ENCODE data around the gene ATF4.
"Not testable (repeated sequence)": the region's sequence is repeated elsewhere in the genome, so short reads cannot be mapped to it uniquely, and the experiment has no call there.

Gene ATF4

DNA sequence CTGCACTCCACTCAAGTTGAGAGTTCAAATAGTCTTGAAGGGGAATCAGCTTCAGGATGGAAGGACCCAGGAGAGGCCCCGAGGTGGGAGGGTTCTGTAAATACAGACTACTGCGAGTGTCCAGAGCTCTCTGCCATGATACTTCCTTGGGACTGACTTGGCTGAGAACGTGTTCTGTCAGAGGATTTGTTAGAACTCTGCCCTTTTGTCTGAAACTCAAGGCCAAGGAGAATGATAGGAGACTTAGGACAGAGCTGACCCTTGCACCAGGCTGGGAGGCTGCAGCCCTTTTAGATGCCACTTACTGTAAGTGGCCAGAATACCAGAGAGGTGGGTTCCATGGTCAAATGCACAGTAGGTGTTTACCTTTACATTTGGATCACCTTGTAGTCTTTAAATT lies 2.9 kb upstream of the ATF4 start:
- no peak for DNase-seq (ENCODE audit: low read depth)
- H3K4me3 ChIP-seq (ENCODE audit: low read depth, low read length) = no peak overlapping the region
- TF ChIP-seq, protein P1, sequence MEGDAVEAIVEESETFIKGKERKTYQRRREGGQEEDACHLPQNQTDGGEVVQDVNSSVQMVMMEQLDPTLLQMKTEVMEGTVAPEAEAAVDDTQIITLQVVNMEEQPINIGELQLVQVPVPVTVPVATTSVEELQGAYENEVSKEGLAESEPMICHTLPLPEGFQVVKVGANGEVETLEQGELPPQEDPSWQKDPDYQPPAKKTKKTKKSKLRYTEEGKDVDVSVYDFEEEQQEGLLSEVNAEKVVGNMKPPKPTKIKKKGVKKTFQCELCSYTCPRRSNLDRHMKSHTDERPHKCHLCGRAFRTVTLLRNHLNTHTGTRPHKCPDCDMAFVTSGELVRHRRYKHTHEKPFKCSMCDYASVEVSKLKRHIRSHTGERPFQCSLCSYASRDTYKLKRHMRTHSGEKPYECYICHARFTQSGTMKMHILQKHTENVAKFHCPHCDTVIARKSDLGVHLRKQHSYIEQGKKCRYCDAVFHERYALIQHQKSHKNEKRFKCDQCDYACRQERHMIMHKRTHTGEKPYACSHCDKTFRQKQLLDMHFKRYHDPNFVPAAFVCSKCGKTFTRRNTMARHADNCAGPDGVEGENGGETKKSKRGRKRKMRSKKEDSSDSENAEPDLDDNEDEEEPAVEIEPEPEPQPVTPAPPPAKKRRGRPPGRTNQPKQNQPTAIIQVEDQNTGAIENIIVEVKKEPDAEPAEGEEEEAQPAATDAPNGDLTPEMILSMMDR (IDR thresholded peaks at IDR 0.05; ENCODE audit: low read depth, low read length) = no peak
- TF ChIP-seq POLR2A (IDR thresholded peaks at IDR 0.05; ENCODE audit: extremely low read depth, insufficient read length) (no peak), MYC (IDR thresholded peaks at IDR 0.05; ENCODE audit: low read depth, low read length) (no peak)
- TF ChIP-seq, protein P2, sequence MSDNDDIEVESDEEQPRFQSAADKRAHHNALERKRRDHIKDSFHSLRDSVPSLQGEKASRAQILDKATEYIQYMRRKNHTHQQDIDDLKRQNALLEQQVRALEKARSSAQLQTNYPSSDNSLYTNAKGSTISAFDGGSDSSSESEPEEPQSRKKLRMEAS (IDR thresholded peaks at IDR 0.05; ENCODE audit: low read depth, low read length) = no peak

DNA sequence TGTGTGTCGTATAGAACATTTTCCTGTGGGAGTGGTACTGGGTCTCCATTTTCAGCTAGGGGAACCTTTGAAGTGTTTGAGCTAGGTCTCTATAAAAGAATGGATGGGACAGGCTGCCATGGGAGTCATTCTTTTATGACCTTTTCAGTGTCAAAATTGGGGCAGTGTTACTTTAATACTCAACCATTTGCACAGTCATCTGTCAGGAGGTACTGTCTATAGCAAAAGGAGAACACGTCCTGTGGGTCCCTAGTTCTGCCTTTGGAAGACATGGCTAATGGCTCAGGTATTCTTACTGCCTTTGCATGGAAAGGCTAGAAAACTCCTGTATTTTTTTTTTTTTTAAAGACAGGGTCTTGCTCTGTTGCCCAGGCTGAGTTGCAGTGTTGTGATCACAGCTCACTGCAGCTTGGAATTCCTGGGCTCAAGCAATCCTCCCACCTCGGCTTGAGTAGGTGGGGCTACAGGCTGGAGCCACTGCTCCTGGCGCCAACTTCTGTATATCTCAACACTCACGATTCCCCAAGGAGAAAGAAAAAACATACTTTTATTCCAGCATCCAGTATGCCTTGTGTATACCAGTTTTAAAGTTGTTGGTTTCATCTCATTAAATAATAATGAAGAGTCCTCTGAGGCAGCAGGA lies 2.1 kb upstream of the ATF4 start:
- peak overlapping the region; percentile 79 for H3K4me3 ChIP-seq (ENCODE audit: low read depth, low read length)
- TF ChIP-seq POLR2A (IDR thresholded peaks at IDR 0.05; ENCODE audit: extremely low read depth, insufficient read length) = no peak
- no peak for TF ChIP-seq MYC (IDR thresholded peaks at IDR 0.05; ENCODE audit: low read depth, low read length)
- TF ChIP-seq, protein P1 (IDR thresholded peaks at IDR 0.05; ENCODE audit: low read depth, low read length) = no peak
- TF ChIP-seq, protein P2 (IDR thresholded peaks at IDR 0.05; ENCODE audit: low read depth, low read length) = no peak
- DNase-seq (ENCODE audit: low read depth) = no peak

DNA sequence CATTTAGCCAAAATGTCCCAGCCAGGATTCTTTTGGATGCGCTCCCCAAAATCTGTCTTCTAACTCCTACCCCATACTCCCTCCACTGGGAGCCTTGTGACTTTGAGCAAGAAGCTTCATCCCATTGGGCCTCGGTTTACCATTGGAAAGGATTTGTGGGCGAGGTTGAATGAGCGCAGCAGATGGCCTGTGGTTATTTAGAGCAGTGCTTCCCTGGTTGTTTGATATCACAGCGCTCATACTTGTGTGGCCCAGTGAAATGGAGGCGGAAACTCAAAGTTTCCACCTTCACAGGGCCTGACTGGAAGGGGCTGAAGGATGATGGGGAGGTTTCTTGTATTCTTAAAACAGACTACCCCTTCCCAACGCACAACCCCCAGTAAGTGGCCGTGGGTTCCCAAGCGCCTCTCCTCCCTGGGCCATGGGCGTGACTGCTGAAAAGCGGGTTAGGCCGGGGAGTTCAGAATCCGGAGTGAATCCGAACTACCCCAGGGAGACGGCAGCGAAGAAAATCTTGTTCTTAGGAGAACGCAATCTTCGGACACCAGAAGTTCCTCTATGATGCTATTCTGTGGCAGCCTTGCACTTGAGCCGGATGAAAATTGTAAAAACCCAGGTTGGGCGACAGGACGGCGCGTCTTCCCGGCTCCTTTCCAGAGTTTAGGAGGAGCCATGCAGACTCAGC lies 1.2 kb upstream of the ATF4 start:
- no peak for DNase-seq (ENCODE audit: low read depth)
- peak overlapping the region; percentile 79 for H3K4me3 ChIP-seq (ENCODE audit: low read depth, low read length)
- TF ChIP-seq, protein P1 (IDR thresholded peaks at IDR 0.05; ENCODE audit: low read depth, low read length) = no peak
- TF ChIP-seq MYC (IDR thresholded peaks at IDR 0.05; ENCODE audit: low read depth, low read length) = no peak
- TF ChIP-seq, protein P2 (IDR thresholded peaks at IDR 0.05; ENCODE audit: low read depth, low read length) = no peak
- TF ChIP-seq POLR2A (IDR thresholded peaks at IDR 0.05; ENCODE audit: extremely low read depth, insufficient read length) = no peak

DNA sequence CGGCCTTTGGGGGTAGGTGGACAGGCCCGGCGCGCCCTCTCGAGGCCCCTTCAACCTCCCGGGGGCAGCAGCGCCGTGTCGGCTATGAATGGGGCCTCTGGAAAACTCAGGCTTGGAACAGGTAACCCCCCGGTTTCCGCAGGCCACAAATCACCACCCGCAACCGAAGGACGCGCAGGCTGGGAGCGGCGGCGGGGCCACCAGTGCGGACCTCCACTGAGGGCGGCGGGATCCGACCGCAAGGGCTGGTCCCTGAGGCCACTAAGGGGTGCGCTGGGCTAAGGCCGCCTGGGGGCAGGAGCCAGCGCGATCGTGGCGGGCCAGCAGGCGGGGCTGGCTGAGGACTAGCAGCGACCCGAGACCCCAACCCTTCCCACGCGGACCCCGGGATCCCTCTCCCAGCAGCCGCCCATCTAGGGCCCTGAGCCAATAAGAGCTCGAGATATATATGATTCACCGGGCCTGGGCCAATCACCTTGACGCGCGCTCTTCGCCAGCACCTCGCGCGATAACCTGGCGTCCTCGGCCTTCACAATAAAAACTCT lies 609 bp upstream of the ATF4 start:
- peak; percentile 99 for DNase-seq (ENCODE audit: low read depth)
- TF ChIP-seq, protein P2 (IDR thresholded peaks at IDR 0.05; ENCODE audit: low read depth, low read length) = peak; percentile 20; the same call in 1 of the 2 replicates
- TF ChIP-seq POLR2A (IDR thresholded peaks at IDR 0.05; ENCODE audit: extremely low read depth, insufficient read length) (peak; percentile 65), MYC (IDR thresholded peaks at IDR 0.05; ENCODE audit: low read depth, low read length) (peak; percentile 31; the same call in 1 of the 2 replicates)
- TF ChIP-seq, protein P1 (IDR thresholded peaks at IDR 0.05; ENCODE audit: low read depth, low read length) = no peak
- H3K4me3 ChIP-seq (ENCODE audit: low read depth, low read length) = peak overlapping the region; percentile 98

DNA sequence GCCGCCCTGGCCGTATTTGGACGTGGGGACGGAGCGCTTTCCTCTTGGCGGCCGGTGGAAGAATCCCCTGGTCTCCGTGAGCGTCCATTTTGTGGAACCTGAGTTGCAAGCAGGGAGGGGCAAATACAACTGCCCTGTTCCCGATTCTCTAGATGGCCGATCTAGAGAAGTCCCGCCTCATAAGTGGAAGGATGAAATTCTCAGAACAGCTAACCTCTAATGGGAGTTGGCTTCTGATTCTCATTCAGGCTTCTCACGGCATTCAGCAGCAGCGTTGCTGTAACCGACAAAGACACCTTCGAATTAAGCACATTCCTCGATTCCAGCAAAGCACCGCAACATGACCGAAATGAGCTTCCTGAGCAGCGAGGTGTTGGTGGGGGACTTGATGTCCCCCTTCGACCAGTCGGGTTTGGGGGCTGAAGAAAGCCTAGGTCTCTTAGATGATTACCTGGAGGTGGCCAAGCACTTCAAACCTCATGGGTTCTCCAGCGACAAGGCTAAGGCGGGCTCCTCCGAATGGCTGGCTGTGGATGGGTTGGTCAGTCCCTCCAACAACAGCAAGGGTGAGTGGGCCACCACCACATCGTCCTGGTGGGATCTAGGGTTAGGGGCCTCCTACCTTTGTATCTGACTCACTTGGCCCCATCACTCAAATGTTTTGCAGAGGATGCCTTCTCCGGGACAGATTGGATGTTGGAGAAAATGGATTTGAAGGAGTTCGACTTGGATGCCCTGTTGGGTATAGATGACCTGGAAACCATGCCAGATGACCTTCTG lies 934 bp downstream of the ATF4 start:
- H3K4me3 ChIP-seq (ENCODE audit: low read depth, low read length) = peak overlapping the region; percentile 98
- not testable (repeated sequence) for DNase-seq (ENCODE audit: low read depth)

DNA sequence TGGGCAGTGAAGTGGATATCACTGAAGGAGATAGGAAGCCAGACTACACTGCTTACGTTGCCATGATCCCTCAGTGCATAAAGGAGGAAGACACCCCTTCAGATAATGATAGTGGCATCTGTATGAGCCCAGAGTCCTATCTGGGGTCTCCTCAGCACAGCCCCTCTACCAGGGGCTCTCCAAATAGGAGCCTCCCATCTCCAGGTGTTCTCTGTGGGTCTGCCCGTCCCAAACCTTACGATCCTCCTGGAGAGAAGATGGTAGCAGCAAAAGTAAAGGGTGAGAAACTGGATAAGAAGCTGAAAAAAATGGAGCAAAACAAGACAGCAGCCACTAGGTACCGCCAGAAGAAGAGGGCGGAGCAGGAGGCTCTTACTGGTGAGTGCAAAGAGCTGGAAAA lies 1.7 kb downstream of the ATF4 start:
- not testable (repeated sequence) for DNase-seq (ENCODE audit: low read depth)
- peak overlapping the region; percentile 98 for H3K4me3 ChIP-seq (ENCODE audit: low read depth, low read length)

Data from NB4 (cell line).